H1 (cell line): Measurements from ENCODE around the gene WEE1. TPM values are rescaled to one million over a fixed set of nuclear protein-coding genes. Genes with fewer than 3 reads are reported as not detected.

Experiments used
- CTCF ChIA-PET: fragments of 300-600 bp; sonication (Branson Sonifier 250); formaldehyde crosslinking; loops from one replicate; lab custom pipeline; 2021; ENCODE audit not compliant: partially characterized antibody; lab: Charles Lee
- POLR2A ChIA-PET: fragments of 300-600 bp; sonication (Branson Sonifier 250); formaldehyde crosslinking; loops from one replicate; lab custom pipeline; 2021; ENCODE audit warnings: inconsistent platforms; ENCODE audit not compliant: partially characterized antibody; lab: Charles Lee
- DNase-seq, 2 experiments: peaks; one replicate each; pipeline versions ENCODE4 v3.0.0 to v3.0.0-alpha.2; 2010 to 2022; ENCODE audit warnings: low spot score in 2 of 2, low read depth in 1 of 2, mixed read lengths in 1 of 2
- FAIRE-seq: peaks from 2 replicates; lab custom pipeline; 2011; peaks lifted over from hg19 to GRCh38; lab: Jason Lieb, UNC
- H2AFZ ChIP-seq: 2 replicates; pipeline ENCODE4 v1.8.1; 2012; ENCODE audit warnings: low read length, inconsistent platforms
- H2AK5ac ChIP-seq: 2 replicates; pipeline ENCODE4 v1.6.1; 2013; ENCODE audit warnings: low read depth, low read length
- H2BK120ac ChIP-seq: replicated peaks from 2 replicates; pipeline ENCODE3; 2013; ENCODE audit warnings: low read depth, low read length, inconsistent platforms
- H2BK12ac ChIP-seq: 2 replicates; pipeline ENCODE4 v1.6.1; 2013; ENCODE audit warnings: low read depth, low read length
- H2BK15ac ChIP-seq: 2 replicates; pipeline ENCODE4 v1.6.1; 2013; ENCODE audit warnings: low read length
- H2BK20ac ChIP-seq: 2 replicates; pipeline ENCODE4 v1.6.1; 2013; ENCODE audit warnings: low read length
- H2BK5ac ChIP-seq: 2 replicates; pipeline ENCODE4 v1.6.1; 2013; ENCODE audit warnings: low read depth, low read length
- H3K14ac ChIP-seq: 2 replicates; pipeline ENCODE4 v1.6.1; 2013; ENCODE audit warnings: inconsistent platforms; ENCODE audit not compliant: insufficient read length
- H3K18ac ChIP-seq: 2 replicates; pipeline ENCODE4 v1.6.1; 2013; ENCODE audit warnings: low read length; ENCODE audit errors: extremely low read depth
- H3K23ac ChIP-seq: 2 replicates; pipeline ENCODE4 v1.6.1; 2013; ENCODE audit warnings: inconsistent platforms; ENCODE audit not compliant: insufficient read length
- H3K23me2 ChIP-seq: 2 replicates; pipeline ENCODE4 v1.6.1; 2013; ENCODE audit warnings: low read depth, low read length
- H3K27ac ChIP-seq: 2 replicates; pipeline ENCODE4 v1.6.1; 2011; ENCODE audit warnings: low read depth, low read length, inconsistent platforms
- H3K27me3 ChIP-seq, 4 experiments: replicated peaks in 1 of 4; 1 replicate in 1 of 4; 2 replicates in 3 of 4; pipeline versions ENCODE4 v1.6.1 to v1.8.1; 2011 to 2013; ENCODE audit warnings: low read length in 3 of 4, mild to moderate bottlenecking in 3 of 4, inconsistent platforms in 2 of 4, mixed read lengths in 2 of 4, moderate library complexity in 1 of 4; ENCODE audit not compliant: control insufficient read depth in 3 of 4, insufficient read depth in 3 of 4; ENCODE audit errors: extremely low read depth in 1 of 4
- H3K36me3 ChIP-seq, 4 experiments: 2 replicates each; pipeline versions ENCODE4 v1.6.1 to v1.8.1; 2011 to 2013; ENCODE audit warnings: mild to moderate bottlenecking in 4 of 4, low read length in 3 of 4, moderate library complexity in 2 of 4, control low read depth in 1 of 4, inconsistent platforms in 1 of 4; ENCODE audit not compliant: insufficient read depth in 4 of 4, control insufficient read depth in 2 of 4
- H3K4ac ChIP-seq: replicated peaks from 2 replicates; pipeline ENCODE3; 2013; ENCODE audit warnings: low read length, low read depth, mixed read lengths, inconsistent platforms; ENCODE audit not compliant: insufficient read length
- H3K4me1 ChIP-seq, 4 experiments: replicated peaks in 1 of 4; 1 replicate in 1 of 4; 2 replicates in 3 of 4; pipeline versions ENCODE4 v1.6.1 to v1.8.1; 2011 to 2013; ENCODE audit warnings: low read length in 3 of 4, inconsistent platforms in 2 of 4, mixed read lengths in 1 of 4; ENCODE audit not compliant: insufficient read depth in 4 of 4, control insufficient read depth in 3 of 4
- H3K4me2 ChIP-seq, 2 experiments: 2 replicates each; pipeline versions ENCODE4 v1.6.1 to v1.8.1; 2011 to 2013; ENCODE audit warnings: low read depth in 2 of 2, low read length in 2 of 2, control low read depth in 1 of 2, inconsistent platforms in 1 of 2, mild to moderate bottlenecking in 1 of 2; ENCODE audit not compliant: insufficient read depth in 1 of 2
- H3K4me3 ChIP-seq, 4 experiments: fragments of 200-600, 300-600 bp in 1 of 4; sonication (generic), shearing (Covaris generic), sonication (Bioruptor Twin) in 1 of 4; 2 replicates each; pipeline versions ENCODE4 v1.5.1 to v1.8.1; 2011 to 2016; ENCODE audit warnings: low read length in 4 of 4, low read depth in 3 of 4, control low read depth in 2 of 4, inconsistent platforms in 2 of 4, mild to moderate bottlenecking in 2 of 4, mixed read lengths in 1 of 4, moderate library complexity in 1 of 4; ENCODE audit not compliant: insufficient read depth in 2 of 4; ENCODE audit errors: extremely low read depth in 1 of 4
- H3K56ac ChIP-seq: replicated peaks from 2 replicates; pipeline ENCODE3; 2013; ENCODE audit warnings: low read depth, mild to moderate bottlenecking, mixed read lengths, low read length, inconsistent platforms; ENCODE audit not compliant: insufficient read length
- H3K79me1 ChIP-seq: 2 replicates; pipeline ENCODE4 v1.6.1; 2013; ENCODE audit warnings: low read depth, low read length, control low read depth
- H3K79me2 ChIP-seq, 2 experiments: 2 replicates each; pipeline versions ENCODE4 v1.6.1 to v1.8.1; 2012 to 2013; ENCODE audit warnings: low read length in 2 of 2, mild to moderate bottlenecking in 2 of 2, inconsistent platforms in 1 of 2; ENCODE audit not compliant: insufficient read depth in 2 of 2, control insufficient read depth in 1 of 2
- H3K9ac ChIP-seq, 4 experiments: replicated peaks in 1 of 4; 1 replicate in 1 of 4; 2 replicates in 3 of 4; pipeline versions ENCODE4 v1.6.1 to v1.8.1; 2011 to 2013; ENCODE audit warnings: low read depth in 3 of 4, low read length in 3 of 4, control low read depth in 2 of 4, mild to moderate bottlenecking in 2 of 4, moderate library complexity in 2 of 4, inconsistent platforms in 1 of 4; ENCODE audit errors: extremely low read depth in 1 of 4
- H3K9me3 ChIP-seq, 2 experiments: 2 replicates each; pipeline versions ENCODE4 v1.6.1 to v1.8.1; 2012 to 2013; ENCODE audit warnings: mild to moderate bottlenecking in 2 of 2, moderate library complexity in 2 of 2, control low read depth in 1 of 2, inconsistent platforms in 1 of 2, low read depth in 1 of 2, low read length in 1 of 2, mixed read lengths in 1 of 2; ENCODE audit not compliant: insufficient read depth in 2 of 2
- H4K20me1 ChIP-seq, 2 experiments: replicated peaks in 1 of 2; 2 replicates each; pipeline versions ENCODE3 to v1.8.1; 2011 to 2013; ENCODE audit warnings: inconsistent platforms in 2 of 2, low read length in 2 of 2, mild to moderate bottlenecking in 1 of 2; ENCODE audit not compliant: insufficient read depth in 2 of 2, control insufficient read depth in 1 of 2
- H4K5ac ChIP-seq: 2 replicates; pipeline ENCODE4 v1.6.1; 2013; ENCODE audit warnings: low read length, low read depth, mixed read lengths, inconsistent platforms; ENCODE audit not compliant: insufficient read length
- H4K8ac ChIP-seq: 2 replicates; pipeline ENCODE4 v1.8.0; 2013; ENCODE audit warnings: mild to moderate bottlenecking, moderate library complexity, low read length, inconsistent platforms; ENCODE audit not compliant: insufficient read depth; ENCODE audit errors: extremely low read depth
- H4K91ac ChIP-seq: replicated peaks from 2 replicates; pipeline ENCODE3; 2013; ENCODE audit warnings: low read length, mixed read lengths, inconsistent platforms; ENCODE audit not compliant: insufficient read length
- MAFK ChIP-seq: IDR thresholded peaks from 2 replicates; pipeline ENCODE4 v1.6.1; 2012; ENCODE audit warnings: low read depth, mild to moderate bottlenecking, improper control_type of control experiment, low read length
- SUZ12 ChIP-seq: fragments of 200-600 bp; sonication (generic); IDR thresholded peaks from 2 replicates; pipeline ENCODE4 v1.6.1; 2012; ENCODE audit warnings: mild to moderate bottlenecking, inconsistent platforms, low read length, moderate library complexity, mixed read lengths
- WGBS, 2 experiments: shearing (Covaris generic) in 1 of 2; methylation state at CpG; one replicate each; pipeline versions ENCODE4 v1.1.6 to v1.1.7; 2013 to 2015; ENCODE audit warnings: low lambda C conversion rate in 2 of 2, mixed read lengths in 2 of 2, inconsistent platforms in 1 of 2, low coverage in 1 of 2, missing lambda C conversion rate in 1 of 2; ENCODE audit not compliant: insufficient replicate concordance in 2 of 2, insufficient coverage in 1 of 2, insufficient read length in 1 of 2; ENCODE audit errors: extremely low coverage in 1 of 2, missing lambda C conversion rate in 1 of 2; 5-methylcytosine and 5-hydroxymethylcytosine counted together
- polyA plus RNA-seq, 7 experiments: library from polyadenylated mRNA; depleted of rRNA in 3 of 7; stranded (reverse) in 5 of 7; unstranded in 2 of 7; fragments of >200 nt in 5 of 7; fragments of 200-250 nt in 2 of 7; gene quantifications; 1 replicate in 5 of 7; 2 replicates in 1 of 7; 4 replicates in 1 of 7; pipeline versions ENCODE4 v1.2.1 to v1.2.3, GENCODE V29; 2011 to 2013; ENCODE audit warnings: missing spikeins in 2 of 7, mixed read lengths in 2 of 7
- total RNA-seq: library from RNA; stranded (reverse); fragmentation: NEBNext Ultra II Directional; extraction: Animal tissue kit (Norgen Biotek cat#: 25700); gene quantifications from 2 replicates; pipeline ENCODE4 v1.2.1, GENCODE V29; 2021

Gene WEE1
- total and polyA plus RNA-seq, 2 of the 8 experiments (the other 6 are each of a cell fraction or from before 2014, with no cell fraction given) = 40.8 to 120 TPM

DNA sequence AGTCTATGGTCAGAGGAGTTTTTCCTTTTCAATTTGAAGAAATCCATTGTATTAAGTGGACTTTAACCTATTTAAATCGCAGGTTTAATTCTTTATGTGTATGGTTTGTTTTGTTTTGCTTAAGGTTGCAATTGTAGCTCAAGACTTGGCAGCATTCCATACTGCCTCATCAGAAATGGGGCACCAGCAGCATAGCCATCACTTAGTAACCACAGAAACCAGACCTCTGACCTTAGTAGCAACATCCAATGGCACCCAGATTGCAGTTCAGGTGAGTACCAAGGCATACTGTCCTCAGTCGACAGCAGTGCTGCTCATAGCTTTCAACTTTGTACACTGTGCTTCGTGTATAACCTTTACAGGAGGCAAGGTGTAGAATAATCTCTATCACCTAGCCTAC is 48.4 kb upstream of the WEE1 start:
- H4K91ac ChIP-seq = no peak overlapping the region
- H2AK5ac ChIP-seq = 0 out of 2 replicates have a peak overlapping the region, but pooled peaks have one; percentile 39
- no peak overlapping the region for H3K23ac ChIP-seq
- no peak for TF ChIP-seq SUZ12
- TF ChIP-seq MAFK = no peak
- H4K8ac ChIP-seq = no peak overlapping the region
- H3K27me3 ChIP-seq = no peaks in the 10 kb centered on the region
- POLR2A ChIA-PET = no interaction called here
- no peak overlapping the region for H2BK15ac ChIP-seq
- H2AFZ ChIP-seq = no peak overlapping the region
- H3K79me1 ChIP-seq = no peaks in the 10 kb centered on the region
- peaks cover 0 to 2% (median under 1%) of the 10 kb centered on the region in 4 experiments; a peak in 3 of 7 replicates for H3K4me1 ChIP-seq
- no peak overlapping the region for H3K9ac ChIP-seq
- peaks cover 2 to 19% (median 4%) of the 10 kb centered on the region in 4 experiments; a peak in 6 of 8 replicates for H3K36me3 ChIP-seq
- H3K14ac ChIP-seq = no peak overlapping the region
- CTCF ChIA-PET = interaction anchor here (0.7 to 3.2 kb wide), 4 partner anchors 9 to 509 kb away, joined by 3 to 18 read pairs (median 4); no protein-coding TSS in a partner anchor
- no peak overlapping the region for H3K4me2 ChIP-seq
- no peak for FAIRE-seq
- H2BK120ac ChIP-seq = peak overlapping the region; percentile 10
- H4K20me1 ChIP-seq = no peaks in the 10 kb centered on the region
- no peak overlapping the region for H3K18ac ChIP-seq
- H3K27ac ChIP-seq = no peak overlapping the region
- H3K23me2 ChIP-seq = no peaks in the 10 kb centered on the region
- 89% methylated on average over 3 of the region's 3 CpGs; no CpG with 5 or more reads in 1 of the 2 experiments for WGBS, 2 experiments
- no peaks in the 10 kb centered on the region for H3K9me3 ChIP-seq
- H3K4ac ChIP-seq = no peak overlapping the region
- no peak for DNase-seq
- H3K4me3 ChIP-seq = no peak overlapping the region
- H2BK12ac ChIP-seq = no peak overlapping the region
- no peak overlapping the region for H3K56ac ChIP-seq
- H2BK5ac ChIP-seq = no peak overlapping the region
- no peaks in the 10 kb centered on the region for H3K79me2 ChIP-seq
- no peak overlapping the region for H2BK20ac ChIP-seq
- H4K5ac ChIP-seq = no peak overlapping the region
